Kidney tubule cell (primary cell): ENCODE measurements around the gene TRPC1.
A peak's percentile ranks its signal among the peaks of the same experiment; 100 is the strongest.

Source experiments
- DNase-seq: peaks from one replicate; pipeline ENCODE4 v3.0.0-alpha.2; 2018; ENCODE audit warnings: low spot score

TRPC1 gene

GRCh38 chr3:142754494-142754893 lies 30.7 kb downstream of the TRPC1 start:
- DNase-seq: no peak

- DNase-seq: no peak
These were observed 44.5 kb downstream of the TRPC1 start for GRCh38 chr3:142768338-142768737.

GRCh38 chr3:142777927-142778326 lies 54.1 kb downstream of the TRPC1 start:
- no peak for DNase-seq

- no peak for DNase-seq
These were observed 54.7 kb downstream of the TRPC1 start for GRCh38 chr3:142778541-142778940.

GRCh38 chr3:142779591-142779990 lies 55.8 kb downstream of the TRPC1 start:
- no peak for DNase-seq

DNA sequence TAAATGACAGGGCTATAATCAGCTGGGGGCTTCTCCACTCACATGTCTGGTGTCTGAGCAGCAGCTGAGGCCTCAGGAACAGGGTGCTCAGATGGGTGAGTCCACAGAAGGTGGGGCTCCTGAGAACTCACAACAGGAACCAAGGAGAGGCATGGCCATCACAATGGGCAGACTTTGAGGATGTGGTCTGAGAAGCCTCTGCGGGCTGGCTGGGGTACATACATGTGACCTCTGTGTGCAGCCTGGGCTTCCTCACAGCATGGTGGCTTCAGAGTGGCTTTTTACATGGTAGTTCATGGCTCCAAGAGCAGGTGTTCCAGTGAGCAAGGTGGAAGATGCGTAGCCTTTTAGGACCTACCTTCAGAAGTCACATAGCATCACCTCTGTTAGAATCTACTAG lies 58.8 kb downstream of the TRPC1 start:
- DNase-seq: no peak

DNA sequence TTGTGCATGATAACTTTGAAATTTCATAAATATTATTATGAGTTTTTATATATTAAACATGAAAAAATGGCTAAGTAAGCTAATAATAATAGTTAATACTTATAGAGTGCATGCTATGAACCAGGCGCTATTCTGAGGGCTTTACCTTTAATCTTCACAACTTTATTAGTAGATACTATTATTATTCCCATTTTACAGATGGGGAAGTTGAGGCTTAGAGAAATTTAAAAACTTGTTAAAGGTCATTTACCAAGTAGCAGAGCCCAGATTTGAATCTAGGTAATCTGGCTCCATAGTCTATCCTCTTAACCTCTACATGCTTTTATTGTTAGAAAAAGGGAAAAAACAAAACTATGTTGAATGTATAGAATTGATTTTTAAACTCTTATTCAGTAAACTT lies 60.4 kb downstream of the TRPC1 start:
- DNase-seq: no peak

DNA sequence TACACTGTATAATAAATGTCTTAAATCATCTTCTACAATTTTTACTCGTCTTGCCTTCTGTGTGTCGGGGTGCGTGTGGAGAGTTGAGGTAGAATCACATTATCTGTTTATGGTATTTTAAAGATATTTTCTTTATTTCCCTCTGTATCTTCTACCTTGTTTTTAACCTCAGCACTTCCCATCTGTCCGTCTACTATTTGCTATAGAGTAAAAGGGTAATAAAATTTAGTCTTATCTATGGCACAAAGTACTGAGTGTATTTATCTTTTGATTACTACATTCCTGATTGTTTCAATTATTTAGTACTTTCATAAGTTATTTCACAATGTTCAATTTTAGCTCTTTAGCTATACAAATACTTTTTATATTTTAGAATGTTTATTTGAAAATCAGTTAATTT lies 62.2 kb downstream of the TRPC1 start:
- DNase-seq: no peak

- DNase-seq: no peak
These were observed 63.9 kb downstream of the TRPC1 start for GRCh38 chr3:142787719-142788118.

DNA sequence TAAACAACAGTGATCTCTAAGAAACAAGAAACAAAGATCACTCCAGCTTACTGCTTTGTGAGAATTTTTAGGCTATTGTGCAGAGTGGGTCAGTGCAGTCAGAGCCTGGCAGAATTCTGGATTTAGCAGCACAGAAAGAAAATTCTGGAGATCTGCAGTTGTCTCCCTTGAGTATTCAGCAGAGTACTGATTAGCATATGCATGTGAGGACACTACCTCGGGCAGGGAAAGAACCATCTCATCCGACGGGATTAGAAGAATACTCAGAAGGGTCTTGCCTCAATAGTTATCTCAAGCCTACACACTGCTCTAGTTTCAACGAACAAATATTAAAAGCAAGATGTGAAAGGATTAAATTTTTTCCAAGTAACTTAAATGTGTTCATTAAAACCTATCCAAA lies 70.7 kb downstream of the TRPC1 start:
- no peak for DNase-seq

- DNase-seq: no peak
These were observed 71.5 kb downstream of the TRPC1 start for GRCh38 chr3:142795332-142795731.

DNA sequence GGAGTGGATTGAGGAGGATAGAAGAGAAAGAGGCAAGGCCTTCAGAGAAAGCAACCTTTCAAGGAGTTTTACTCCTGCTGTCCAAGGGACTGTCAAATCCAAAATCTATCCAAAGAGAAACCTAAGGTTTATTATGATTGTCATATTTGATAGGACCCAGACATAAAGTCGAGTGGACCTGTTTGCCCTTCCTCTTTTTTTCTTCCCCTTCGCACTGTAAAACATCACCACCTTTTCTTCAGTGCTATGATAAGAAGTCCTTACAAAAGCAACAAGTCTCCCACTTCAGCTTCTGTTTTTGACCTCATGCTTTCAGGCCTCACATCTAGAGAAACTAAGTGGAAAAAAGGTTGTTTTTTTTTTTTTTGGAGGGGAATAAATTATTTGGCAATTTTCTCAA lies 73.0 kb downstream of the TRPC1 start:
- no peak for DNase-seq

DNA sequence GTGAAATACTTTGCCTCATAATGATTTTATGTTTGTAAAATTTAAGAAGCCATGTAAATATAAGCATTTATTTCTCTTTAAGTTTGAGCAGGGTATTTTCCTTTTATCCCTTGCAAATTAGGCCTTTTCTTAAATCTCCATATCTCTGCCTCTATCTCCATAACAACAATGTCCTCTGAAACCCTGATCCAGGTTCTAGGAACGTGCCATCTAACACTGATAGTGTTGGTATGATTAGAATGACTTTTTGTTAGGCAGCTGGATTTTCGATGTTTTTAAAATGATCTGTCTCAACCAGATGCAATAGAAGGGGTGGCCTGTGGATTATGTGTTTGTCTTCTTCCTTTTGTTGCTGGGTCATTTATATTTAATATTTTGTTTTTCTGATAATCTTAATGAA lies 77.9 kb downstream of the TRPC1 start:
- no peak for DNase-seq

DNA sequence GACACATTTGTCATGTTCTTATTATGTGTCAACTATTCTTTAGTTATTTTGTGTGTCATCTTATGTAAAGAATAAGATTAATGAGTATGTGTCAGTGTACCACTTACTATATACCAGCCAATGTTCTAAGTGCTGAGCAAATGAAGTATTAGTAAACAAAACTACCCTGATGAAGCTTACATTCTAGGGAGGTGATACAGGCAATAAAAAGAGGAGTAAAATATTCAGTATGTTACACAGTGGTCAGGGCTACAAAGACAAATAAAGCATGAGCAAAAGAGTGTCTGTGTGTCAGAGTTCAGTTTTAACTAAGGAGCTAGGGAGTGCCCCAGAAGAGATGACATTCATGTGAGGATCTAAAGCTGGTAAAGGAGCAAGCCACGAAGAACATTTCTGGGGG lies 79.1 kb downstream of the TRPC1 start:
- peak; percentile 17 for DNase-seq

GRCh38 chr3:142808103-142808917 lies 84.5 kb downstream of the TRPC1 start:
- DNase-seq: peak; percentile 75

DNA sequence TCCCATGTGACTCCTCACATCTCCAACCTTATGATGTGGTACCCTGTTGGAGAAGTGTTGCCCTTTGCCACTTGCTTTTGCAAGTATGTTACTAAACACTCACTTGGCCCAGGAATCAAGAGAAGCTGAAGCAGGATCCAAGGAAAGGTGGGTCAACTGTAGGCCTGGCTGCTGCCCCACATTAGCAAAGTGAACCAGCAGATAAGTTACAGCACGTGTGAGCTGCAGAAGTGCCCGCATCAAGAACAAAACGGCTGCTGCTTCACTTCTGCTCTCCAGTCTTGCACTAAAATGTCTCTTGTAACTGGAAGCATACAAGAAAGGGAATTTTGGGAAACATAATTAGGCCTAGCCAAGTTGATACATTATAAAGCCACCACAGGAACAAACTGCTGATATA lies 85.4 kb downstream of the TRPC1 start:
- no peak for DNase-seq

GRCh38 chr3:142815803-142816202 lies 92.0 kb downstream of the TRPC1 start:
- no peak for DNase-seq

DNA sequence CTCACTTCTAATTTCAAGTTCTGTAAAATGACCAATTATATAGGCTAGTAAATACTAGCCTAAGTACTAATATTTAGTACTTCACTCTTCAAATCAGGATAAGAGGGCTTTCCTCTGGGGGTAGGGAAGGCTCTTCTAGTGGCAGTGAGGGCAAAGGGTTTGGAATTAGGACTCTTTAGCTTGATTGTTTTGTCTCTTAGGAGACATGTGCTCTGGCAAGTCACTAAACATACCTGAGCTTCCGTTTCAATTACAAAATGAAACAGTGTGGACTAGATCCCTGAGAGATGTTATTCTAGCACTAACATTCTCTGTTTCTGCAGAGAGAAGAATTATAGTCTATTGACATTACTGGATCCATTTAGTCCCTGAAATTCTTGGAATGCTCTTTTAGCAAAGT lies 93.5 kb downstream of the TRPC1 start:
- no peak for DNase-seq

- DNase-seq: no peak
These were observed 94.1 kb downstream of the TRPC1 start for GRCh38 chr3:142817897-142818296.

DNA sequence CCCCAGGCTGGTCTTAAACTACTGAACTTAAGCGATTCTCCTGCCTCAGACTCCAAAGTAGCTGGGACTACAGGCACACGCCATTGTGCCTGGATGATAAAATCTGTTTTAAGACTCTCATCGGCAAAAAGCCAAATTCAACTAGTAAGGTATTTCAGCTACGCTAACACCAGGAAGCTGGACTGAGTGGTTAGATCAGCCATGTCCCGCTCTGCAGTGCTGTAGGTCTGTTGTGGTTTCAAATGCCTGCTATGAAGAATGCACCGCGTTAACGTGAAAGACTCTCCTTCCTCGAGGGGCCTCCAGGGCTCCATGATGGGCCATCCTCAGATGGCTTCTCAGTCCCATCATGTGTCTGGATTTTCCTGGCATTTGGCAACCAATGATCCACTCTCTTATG lies 94.8 kb downstream of the TRPC1 start:
- no peak for DNase-seq

DNA sequence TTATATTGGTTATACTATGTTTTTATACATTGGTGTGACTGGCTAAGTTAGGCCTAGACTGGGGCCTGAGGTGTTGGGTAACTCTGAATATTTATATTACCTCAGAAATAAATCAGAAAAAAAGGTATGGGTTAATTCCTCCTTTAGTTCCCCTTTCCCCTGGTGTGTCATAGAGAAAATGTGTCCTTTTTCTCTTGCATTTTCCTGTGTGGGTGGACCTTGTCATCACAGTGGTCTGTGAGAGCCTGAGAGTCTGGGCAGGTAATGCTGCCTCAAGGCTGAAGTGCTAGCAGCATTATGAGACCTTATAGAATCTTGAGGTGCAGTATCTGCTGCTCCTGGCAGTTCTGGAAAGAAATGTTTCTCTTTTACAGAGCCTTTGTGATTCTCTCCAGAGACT lies 95.3 kb downstream of the TRPC1 start:
- DNase-seq: no peak

- peak; percentile 78 for DNase-seq
These were observed 105.0 kb downstream of the TRPC1 start for GRCh38 chr3:142828703-142829305.

DNA sequence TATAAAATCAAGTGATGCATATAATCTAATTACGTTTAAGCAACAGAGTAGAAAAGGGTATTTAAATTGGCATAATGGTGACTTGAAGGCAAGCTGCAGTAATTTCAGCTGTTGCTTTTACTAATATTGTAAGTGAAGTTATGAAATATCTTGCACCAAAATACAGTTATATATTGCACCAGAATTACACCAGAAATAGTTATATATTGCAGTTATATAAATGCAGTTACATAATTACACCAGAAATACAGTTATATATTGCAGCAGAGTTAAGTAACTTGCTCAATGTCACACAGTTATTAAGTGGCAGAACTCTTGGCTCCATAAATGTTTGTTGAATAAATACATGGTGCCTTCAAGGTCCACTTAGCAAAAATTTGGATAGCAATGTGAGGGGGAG lies 113.7 kb downstream of the TRPC1 start:
- no peak for DNase-seq

DNA sequence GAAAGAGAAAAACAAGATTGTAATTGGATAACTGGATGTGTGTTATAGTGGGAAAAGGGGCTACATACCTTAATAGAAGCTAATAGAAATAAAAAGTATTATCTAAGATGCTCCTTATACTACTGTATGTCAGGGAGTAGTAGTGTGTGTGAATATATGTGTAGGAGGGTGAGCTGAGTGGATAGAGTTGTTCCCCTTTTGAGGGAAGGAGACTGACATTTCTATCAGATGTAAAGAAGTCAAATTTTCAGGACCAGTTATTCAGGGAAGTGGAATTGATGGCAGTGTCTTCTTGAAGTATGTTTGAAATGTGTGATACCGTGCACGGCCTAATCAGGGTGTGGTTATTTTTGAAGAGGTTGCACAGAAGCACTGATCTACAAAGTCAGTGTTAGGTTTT lies 116.0 kb downstream of the TRPC1 start:
- no peak for DNase-seq
